Activated CD4-positive, alpha-beta T cell treated with anti-CD3 and anti-CD28 coated beads for 48 hours (primary cell): ENCODE measurements around the gene FOCAD.
"Not testable (repeated sequence)": the region's sequence is repeated elsewhere in the genome, so short reads cannot be mapped to it uniquely, and the experiment has no call there.

ENCODE experiments used
- DNase-seq: peaks from one replicate; pipeline ENCODE4 v3.0.0-alpha.2; 2020

The FOCAD gene

DNA sequence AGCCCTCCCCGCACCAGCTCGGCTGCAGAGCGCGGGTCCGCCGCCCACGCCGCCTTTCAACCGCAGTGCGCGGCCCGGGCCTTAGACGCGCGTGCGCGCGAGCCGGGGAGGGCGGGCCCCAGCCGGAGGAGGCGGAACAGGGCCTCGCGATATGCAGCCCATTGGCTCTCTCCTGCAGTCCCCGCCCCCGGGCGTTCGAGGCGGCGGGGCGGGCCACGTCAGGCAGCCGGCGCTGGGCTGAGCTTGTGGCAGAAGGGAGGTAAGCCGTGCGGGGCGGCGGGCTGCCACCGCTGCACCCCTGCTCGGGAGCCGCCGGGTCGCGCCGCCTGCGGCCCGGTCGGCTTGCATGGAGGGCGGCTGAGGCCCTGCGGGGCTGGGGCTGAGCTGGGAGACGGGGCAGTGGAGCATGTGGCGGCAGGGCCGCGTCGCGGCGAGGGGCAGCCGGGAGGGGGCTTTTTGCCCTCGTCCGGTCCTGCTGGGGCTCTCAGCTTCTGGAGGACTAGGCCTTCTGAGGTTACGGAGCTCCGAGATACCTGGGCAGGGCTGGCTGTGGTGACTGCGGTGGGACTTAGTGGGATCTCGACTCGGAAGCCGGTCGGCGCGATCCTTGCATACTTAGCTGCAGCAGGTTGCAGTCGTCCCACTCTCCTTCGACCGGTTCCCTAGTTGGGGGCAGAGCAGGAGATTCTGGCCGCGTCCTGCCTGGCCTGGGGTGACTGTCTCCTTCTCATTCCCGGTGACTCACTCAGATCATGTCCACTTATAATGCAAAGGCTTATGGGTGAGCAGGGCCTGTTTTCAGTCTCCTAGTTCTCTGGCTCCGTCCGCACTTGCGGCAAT is at the start of gene FOCAD:
FOCAD (plus strand) TSS at position 225 of the 840 bp plus-strand sequence. CDS start 31,095 bp downstream, outside the sequence.
- peak; percentile 96 for DNase-seq

GRCh38 chr9:20634895-20635294 is 49.2 kb upstream of the FOCAD start:
- no peak for DNase-seq

DNA sequence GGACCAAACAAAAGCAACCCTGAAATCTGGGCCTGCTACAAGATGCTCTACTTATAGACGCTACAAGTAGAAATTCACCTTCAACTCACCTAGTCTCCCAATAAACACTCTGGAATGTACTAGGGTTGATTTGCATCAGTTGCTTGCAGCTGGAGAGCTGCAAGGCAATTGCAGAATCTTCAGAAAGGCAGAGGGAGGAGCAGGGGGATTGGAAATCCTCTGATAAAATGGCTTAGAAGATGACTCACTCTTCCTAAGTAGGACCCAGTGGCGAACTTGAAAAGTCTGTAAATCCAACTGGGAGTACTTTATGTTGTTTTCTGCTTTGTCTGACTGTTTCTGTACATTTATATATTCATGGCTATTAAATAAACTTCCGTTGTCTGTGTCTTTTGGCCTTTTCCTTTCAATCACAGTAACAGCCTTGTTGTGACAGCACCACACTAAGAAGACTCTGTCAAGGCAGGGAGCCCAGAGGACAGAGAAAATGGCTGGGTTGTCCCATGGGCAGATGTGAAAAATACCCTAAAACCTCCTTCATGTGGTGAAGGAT is 47.1 kb upstream of the FOCAD start:
- DNase-seq: no peak

- DNase-seq: peak; percentile 85
These were observed 43.5 kb upstream of the FOCAD start for GRCh38 chr9:20640331-20641187.

GRCh38 chr9:20642045-20642444 is 42.0 kb upstream of the FOCAD start:
- no peak for DNase-seq

- DNase-seq: no peak
These were observed 40.4 kb upstream of the FOCAD start for GRCh38 chr9:20643660-20644059.

- DNase-seq: no peak
These were observed 37.4 kb upstream of the FOCAD start for GRCh38 chr9:20646656-20647055.

GRCh38 chr9:20649381-20649780 is 34.7 kb upstream of the FOCAD start:
- no peak for DNase-seq

- DNase-seq: no peak
These were observed 33.7 kb upstream of the FOCAD start for GRCh38 chr9:20650313-20650712.

- DNase-seq: no peak
These were observed 33.2 kb upstream of the FOCAD start for GRCh38 chr9:20650750-20651299.

- no peak for DNase-seq
These were observed 32.1 kb upstream of the FOCAD start for GRCh38 chr9:20651939-20652338.

DNA sequence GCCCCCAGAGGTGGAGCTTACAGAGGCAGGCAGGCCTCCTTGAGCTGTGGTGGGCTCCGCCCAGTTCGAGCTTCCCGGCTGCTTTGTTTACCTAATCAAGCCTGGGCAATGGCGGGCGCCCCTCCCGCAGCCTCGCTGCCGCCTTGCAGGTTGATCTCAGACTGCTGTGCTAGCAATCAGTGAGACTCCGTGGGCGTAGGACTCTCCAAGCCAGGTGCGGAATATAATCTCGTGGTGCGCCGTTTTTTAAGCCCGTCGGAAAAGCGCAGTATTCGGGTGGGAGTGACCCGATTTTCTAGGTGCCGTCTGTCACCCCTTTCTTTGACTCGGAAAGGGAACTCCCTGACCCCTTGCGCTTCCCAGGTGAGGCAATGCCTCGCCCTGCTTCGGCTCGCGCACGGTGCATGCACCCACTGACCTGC is 25.8 kb upstream of the FOCAD start:
- peak; percentile 31 for DNase-seq

- no peak for DNase-seq
These were observed 25.2 kb upstream of the FOCAD start for GRCh38 chr9:20658677-20659473.

DNA sequence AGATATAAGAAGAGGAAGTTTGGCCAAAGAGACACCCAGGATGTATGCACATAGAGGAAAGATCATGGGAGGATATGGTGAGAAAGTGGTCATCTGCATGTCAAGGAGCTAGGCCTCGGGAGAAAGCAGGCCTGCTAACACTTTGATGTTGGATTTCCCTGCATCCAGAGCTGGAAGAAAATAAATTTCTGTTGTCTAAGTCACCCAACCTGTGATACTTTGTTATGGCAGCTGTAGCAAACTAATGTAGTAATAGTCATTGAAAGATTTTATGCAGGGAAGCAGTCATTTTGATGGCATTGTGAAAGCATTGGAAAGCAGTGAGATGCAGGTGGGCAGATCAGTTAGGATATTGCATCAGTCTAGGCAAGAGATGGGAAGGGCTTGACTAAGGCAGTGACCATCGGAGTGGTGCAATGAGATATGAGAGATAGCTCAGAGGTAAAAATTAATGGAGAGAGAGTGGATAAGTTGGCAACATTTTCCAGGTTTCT is 24.5 kb upstream of the FOCAD start:
- no peak for DNase-seq

DNA sequence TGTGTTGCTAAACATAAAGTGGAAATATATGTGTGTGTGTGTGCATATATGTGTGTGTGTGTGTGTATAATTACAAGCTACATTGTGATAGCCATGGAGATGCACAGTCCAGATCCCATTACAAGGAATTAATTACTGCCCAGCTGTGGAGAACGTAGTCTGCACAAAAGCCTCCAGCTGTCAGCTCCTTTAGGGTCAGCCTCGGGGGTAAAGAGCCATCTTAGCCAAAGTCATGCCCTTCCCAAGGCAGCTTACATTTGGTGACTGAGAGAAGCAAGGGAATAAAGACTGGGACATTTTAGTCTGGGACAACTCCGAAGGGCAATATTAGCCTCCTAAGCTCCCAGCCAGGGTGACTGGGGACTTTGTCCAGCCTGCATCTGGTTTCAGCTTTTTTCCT is 21.9 kb upstream of the FOCAD start:
- no peak for DNase-seq

DNA sequence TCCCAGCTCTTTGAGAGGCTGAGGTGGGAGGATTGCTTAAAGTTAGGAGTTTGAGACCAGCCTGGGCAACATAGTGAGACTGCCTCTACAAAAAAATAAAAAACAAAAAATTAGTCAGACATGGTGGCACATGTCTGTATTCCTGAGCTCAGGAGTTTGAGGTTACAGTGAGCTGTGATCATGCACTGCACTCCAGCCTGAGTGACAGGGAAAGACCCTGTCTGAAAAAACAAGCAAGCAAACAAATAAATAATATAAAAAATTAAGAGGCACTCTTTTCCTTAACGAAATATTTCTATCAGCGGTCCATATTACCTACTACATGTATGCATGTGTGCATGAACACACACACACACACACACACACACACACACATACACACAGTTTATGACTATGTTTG is 20.9 kb upstream of the FOCAD start:
- no peak for DNase-seq

- DNase-seq: no peak
These were observed 19.6 kb upstream of the FOCAD start for GRCh38 chr9:20664501-20664900.

DNA sequence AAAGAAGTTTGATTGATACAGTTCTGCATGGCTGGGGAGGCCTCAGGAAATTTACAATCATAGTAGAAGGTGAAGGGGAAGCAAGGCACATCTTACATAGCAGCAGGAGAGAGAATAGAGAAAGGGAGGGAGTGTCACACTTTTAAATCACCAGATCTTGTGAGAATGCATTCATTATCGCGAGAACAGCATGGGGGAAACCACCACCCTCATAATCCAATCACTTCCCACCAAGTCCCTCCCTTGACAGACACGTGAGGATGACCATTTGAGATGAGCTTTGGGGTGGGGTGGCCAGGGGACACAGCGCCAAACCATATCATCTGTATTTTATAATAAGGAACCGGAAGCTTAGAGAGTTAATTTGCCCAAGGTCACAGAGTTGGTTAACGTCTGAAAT is 13.7 kb upstream of the FOCAD start:
- DNase-seq: no peak

GRCh38 chr9:20671635-20672034 is 12.4 kb upstream of the FOCAD start:
- no peak for DNase-seq

DNA sequence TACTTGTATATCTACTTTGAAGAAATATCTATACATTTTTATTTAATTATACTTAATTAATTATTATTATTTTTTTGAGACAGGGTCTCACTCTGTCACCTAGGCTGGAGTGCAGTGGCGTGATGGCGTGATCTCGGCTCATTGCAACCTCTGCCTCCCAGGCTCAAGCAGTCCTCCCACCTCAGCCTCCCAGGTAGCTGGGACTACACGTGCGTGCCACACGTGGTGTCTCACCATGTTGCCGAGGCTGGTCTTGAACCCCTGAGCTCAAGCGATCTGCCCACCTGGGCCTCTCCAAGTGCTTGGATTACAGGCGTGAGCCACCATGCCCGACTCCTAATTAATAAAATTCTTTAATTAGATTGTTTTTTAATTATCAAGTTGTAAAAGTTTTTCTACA is 10.5 kb upstream of the FOCAD start:
- DNase-seq: not testable (repeated sequence)

GRCh38 chr9:20681467-20681866 is 2.6 kb upstream of the FOCAD start:
- no peak for DNase-seq

DNA sequence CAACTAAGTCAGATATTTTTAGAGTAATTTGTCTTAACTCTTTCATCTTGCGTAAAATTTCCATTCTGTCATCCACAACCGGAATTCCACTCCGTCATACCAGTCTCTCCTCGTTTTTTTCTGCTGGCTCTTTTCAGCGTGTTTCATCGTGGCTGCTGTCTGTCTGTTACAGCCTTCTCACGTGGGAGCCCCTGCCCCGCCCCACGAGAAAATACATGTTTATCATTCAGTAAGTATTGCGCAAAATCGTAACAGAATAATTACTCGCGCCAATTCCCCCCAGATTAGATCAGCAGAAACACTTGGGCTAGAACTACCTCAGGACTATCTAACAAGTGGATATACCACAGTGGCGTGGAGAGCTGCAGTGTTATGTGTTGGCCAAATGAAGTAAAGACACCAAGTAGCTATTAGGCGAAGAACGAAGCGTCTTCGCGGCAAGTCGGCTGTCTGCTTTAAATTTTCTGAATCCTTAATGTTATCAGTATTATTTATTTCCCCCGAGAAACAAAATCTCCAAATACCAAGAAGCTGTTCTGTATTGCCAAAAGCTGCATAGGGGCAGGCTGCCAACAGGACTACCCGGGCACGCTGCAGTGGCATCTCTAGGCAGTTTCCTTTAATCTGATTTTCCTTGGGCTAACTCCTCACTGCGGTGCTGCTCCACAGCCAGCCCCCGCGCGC is 566 bp upstream of the FOCAD start:
- DNase-seq: peak; percentile 64
